ENCODE results near the gene PDGFB. TPM values are rescaled to one million over a fixed set of nuclear protein-coding genes. Genes with fewer than 3 reads are reported as not detected.

PDGFB gene
- total RNA-seq, 4 donors from 2014 or later: 11.6 to 33.1 (median 14.6) TPM

DNA sequence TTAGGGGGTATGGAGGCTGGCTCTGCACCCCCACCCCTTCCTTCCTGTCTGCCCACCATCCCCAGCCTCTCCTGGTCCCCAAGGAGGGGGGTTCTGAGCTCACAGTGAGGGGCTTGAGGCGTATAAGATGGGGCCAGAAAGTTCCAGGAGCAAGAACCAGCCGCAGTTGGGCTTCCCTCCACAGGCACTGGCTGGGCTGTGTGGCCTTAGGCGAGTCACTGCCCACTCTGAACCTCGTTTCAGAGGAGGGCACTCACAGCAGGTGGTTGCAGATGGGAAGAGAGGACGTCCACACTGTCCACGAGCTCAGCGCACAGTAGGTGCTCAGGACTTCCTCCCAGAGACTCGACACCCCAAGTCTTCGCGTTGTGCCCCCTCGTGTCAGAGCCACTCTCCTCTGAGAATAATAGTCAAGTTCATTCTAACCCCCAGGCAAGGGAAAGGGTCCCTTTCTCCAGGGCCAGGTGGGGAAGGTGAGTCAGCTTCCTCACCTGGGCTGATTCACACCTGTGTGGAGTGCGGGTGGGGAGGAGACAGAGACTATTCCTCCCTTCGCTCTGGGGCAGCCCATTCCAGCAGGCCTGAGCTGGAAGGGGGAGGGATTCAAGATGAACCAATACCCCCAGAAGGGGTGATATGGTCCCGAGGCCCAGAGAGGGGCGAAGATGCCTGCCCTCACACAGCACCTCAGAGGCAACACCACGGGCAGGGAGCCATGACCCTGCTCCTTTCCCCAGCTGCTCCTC is 45.4 kb upstream of the PDGFB start:
- DNase-seq (ENCODE audit: low spot score): no peak
- no peak for ATAC-seq (ENCODE audit: low FRiP score)
- TF ChIP-seq, protein P1, sequence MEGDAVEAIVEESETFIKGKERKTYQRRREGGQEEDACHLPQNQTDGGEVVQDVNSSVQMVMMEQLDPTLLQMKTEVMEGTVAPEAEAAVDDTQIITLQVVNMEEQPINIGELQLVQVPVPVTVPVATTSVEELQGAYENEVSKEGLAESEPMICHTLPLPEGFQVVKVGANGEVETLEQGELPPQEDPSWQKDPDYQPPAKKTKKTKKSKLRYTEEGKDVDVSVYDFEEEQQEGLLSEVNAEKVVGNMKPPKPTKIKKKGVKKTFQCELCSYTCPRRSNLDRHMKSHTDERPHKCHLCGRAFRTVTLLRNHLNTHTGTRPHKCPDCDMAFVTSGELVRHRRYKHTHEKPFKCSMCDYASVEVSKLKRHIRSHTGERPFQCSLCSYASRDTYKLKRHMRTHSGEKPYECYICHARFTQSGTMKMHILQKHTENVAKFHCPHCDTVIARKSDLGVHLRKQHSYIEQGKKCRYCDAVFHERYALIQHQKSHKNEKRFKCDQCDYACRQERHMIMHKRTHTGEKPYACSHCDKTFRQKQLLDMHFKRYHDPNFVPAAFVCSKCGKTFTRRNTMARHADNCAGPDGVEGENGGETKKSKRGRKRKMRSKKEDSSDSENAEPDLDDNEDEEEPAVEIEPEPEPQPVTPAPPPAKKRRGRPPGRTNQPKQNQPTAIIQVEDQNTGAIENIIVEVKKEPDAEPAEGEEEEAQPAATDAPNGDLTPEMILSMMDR (IDR thresholded peaks at IDR 0.05): no peak

DNA sequence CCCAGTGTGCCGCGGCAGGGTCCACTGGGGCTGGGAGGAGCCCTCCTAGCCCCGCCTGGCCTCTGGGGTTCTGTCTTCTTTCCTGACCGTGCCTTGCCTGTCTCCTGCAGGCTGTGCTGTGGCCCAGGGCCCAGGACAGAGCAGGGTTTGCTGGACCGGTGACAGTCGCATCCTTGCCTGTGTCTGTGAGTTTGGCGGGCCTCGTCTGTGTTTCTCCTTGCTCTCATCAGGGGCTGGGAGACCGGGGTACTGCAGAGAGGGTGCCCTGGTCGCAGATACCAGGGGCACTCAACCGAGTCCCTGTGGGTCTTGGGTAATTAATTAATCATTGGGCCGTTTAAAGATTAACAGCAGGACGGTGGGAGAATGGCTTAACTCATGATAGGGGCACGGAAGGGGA is 44.8 kb upstream of the PDGFB start:
- TF ChIP-seq, protein P1 (IDR thresholded peaks at IDR 0.05): no peak
- ATAC-seq (ENCODE audit: low FRiP score) (no peak), DNase-seq (ENCODE audit: low spot score) (no peak)

DNA sequence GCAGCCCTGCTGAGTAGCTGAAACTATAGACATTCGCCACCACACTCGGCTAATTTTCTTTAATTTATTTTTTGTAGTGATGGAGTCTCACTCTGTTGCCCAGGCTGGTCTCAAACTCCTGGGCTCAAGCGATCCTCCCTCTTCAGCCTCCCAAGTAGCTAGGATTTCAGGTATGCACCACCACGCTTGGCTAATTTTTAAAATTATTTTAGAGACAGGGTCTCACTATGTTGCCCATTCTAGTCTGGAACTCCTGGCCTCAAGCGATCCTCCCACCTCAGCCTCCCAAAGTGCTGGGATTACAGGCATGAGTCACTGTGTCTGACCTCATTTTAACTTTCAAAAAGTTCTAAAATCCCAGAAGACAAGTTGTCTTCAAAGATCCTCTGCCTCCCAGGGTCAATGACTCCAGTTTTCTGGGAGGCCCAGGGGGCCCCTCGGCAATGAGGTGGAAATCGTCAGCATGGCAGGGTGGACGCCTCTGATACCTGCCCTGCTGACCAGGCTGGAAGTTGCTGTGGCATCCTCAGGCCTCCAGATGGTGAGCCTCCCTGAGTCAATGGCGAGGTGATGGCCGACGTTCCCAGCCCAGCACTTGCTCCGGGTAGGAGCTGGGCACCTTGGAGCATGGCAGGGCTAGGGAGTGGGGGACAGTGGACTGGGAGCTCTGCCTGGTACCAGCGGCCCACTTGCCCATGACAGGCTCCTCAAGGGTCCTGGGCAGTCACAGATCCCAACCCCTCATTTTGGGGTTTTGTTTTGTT is 43.5 kb upstream of the PDGFB start:
- no peak for ATAC-seq (ENCODE audit: low FRiP score)
- DNase-seq (ENCODE audit: low spot score): no peak
- TF ChIP-seq, protein P1 (IDR thresholded peaks at IDR 0.05): no peak

DNA sequence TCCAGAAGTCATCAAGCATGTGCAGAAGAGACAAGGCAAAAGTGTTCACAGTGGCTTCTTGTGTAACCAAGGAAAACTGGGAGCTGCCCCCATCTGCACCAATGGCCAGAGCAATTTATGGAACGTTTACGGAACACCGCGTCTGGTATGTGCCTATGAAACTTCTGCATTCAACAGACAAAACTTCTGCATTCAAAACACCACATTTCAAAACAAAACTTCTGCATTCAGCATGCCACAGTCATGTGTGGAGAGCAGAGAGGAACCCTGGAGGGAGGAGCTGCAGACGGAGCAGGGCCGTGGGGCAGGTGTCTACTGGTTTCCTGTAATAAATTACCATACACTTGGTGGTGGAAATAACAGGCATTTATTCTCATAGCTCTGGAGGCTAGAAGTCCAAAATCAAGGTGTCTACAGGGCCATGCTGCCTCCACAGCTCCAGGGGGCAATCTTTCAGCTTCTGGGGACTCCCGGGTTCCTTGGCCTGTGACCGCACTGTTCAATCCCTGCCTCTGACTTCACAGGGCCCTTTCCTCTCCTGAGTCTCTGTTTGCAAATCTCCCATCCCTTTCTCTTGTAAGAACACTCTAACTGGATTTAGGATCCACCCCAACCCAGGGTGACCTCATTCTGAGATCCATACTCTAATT is 42.4 kb upstream of the PDGFB start:
- no peak for ATAC-seq (ENCODE audit: low FRiP score)
- TF ChIP-seq, protein P1 (IDR thresholded peaks at IDR 0.05): no peak
- no peak for DNase-seq (ENCODE audit: low spot score)

DNA sequence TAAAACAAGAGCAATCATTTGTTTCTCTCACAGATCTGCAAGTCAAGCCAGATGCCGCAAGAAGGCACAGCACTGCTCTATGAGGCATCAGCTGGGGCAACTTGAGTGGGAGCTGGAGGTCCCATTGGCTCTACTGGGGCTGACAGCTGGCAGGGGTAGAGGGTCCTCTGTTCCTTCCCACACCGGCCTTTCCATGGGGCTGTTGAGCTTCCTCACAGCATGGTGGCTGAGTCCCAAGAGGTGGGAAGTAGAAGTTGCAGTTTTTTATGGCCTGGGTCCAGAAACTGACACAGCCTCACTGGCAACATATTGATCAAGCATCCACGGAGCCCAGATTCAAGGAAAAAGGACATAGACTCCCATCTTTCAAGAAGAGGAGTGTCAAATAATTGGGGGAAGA is 40.2 kb upstream of the PDGFB start:
- no peak for DNase-seq (ENCODE audit: low spot score)
- TF ChIP-seq, protein P1 (IDR thresholded peaks at IDR 0.05): no peak
- ATAC-seq (ENCODE audit: low FRiP score): no peak

DNA sequence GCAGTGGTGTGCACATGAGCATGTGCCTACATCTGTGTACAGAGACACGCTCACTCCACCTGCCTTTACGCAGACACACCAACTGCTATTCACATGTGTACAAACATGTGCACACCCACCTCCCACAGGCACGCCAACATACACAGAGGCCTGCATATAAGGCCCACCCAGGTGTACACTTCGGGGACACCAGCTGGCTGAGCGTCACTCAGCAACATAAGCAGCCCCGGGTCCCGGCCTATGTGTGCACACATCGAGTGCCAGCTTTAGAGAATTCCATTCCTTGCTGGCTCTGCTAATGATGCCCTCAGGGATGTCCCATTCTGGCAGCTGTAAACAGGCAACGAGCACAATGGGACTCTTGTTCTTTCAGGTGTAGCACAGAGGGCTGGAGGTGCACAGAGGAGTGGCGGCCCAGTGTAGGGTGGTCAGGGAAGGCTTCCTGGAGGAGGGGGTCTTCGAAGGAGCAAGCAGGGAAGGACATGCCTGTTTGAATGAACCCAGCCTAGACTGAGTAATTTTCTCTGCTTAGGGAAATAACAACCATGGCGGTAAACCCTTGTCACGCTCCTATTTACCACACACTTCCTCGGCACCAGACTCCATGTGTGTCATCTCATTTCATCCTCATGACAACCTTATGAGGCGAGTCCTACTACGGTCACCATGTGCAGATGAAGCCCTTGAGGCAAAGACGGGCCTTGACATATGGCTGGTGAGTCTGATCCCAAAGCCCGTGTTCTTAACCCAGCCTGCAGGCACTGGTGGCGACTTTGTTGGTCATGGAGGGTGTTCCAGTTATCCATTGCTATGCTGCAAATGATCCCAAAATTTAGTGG is 39.6 kb upstream of the PDGFB start:
- TF ChIP-seq, protein P1 (IDR thresholded peaks at IDR 0.05): no peak
- no peak for ATAC-seq (ENCODE audit: low FRiP score)
- DNase-seq (ENCODE audit: low spot score): no peak
